HG02759 (cell line): ENCODE results near the gene TMEM218.

ENCODE experiments used
- ATAC-seq: cut with Tn5 transposase; IDR thresholded peaks from one replicate; pipeline ENCODE4 v1.9.1; 2021; ENCODE audit warnings: mild to moderate bottlenecking, moderate library complexity; ENCODE audit not compliant: unreplicated experiment

Gene TMEM218

DNA sequence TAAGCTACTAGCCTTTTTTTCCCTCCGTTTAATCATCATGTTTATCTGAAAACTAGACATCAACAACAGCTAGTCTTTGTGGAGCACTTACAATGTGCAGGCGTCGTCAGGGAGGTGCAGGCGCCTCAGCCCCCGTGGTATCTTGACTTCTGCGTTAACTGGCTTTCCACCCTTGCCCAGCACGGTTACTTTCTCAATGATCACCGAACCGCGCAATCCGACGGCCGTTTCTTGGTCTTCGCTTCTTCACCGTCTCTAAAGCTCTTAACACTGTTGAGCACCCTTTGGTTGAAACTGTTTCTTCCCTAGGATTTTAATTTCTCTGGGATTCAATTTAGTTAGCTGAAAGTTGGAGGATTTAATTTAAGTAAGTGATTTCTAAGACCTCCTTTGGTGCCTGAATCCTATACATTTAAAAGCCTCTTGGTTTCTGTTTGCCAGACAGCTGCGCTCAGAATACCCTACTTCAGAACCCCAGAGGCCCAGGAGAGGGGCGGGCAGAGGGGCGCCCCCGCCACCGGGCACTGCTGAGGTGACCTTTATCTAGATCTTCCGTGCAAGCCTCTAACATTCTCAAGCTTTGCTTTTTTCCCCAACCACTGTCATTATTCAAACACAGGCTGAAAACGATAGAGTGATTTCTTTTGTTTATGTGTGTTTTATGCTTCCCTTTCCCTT, 18.0 kb upstream of the TMEM218 start:
- no peak for ATAC-seq

- ATAC-seq = no peak
These were observed 17.0 kb upstream of the TMEM218 start for GRCh38 chr11:125128450-125128849.

DNA sequence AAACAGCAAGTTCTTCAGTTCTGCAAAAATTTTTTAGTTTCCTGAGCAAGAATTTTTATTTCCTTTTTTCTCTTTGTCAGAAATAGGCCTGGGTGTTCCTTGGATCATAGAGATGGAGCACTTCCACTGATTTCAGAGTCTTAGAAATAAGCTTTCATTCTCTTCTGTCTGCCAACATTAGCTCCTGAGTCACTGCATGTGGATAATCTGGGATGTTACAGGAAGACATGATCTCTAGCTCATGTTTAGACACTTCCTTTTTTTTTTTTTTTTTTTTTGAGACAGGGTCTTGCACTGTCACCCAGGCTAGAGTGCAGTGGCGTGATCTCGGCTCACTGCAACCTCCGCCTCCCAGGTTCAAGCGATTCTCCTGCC, 13.2 kb upstream of the TMEM218 start:
- no peak for ATAC-seq

DNA sequence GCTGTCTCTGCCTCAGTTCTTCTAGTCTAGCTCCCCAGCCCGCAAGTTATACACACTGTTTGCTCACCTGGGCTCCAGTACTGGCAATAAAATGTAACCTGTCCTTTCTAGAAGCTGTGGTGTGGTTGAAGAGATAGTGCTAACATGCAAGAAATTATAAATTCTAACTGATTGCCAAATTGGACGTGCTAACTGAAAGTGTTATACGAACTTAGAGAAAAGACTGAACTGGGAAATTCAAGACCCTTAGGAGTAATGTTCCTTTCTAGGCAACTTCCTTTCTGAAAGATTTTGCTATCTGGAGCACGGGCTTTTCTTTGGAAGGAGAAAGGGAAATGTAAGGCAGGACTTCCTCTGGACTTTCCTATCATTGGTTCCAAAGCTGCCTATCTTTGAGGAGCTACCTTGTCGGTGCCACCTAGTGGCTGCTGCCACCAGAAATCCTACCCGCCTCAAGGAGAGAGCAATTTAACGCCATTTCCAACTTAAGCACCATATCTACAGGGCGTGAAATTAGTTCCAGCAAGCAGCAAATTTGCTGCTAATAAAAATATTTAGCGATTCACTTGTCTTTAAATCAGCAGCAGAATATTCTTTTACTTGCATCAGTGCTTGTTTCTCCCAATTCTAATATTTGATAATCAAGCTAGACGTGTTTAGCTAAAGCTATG, 12.7 kb upstream of the TMEM218 start:
- ATAC-seq = peak; percentile 77

- no peak for ATAC-seq
These were observed 11.9 kb upstream of the TMEM218 start for GRCh38 chr11:125123194-125123946.

- no peak for ATAC-seq
These were observed 6.0 kb upstream of the TMEM218 start for GRCh38 chr11:125117429-125117828.

- no peak for ATAC-seq
These were observed 3.1 kb upstream of the TMEM218 start for GRCh38 chr11:125114518-125114917.

DNA sequence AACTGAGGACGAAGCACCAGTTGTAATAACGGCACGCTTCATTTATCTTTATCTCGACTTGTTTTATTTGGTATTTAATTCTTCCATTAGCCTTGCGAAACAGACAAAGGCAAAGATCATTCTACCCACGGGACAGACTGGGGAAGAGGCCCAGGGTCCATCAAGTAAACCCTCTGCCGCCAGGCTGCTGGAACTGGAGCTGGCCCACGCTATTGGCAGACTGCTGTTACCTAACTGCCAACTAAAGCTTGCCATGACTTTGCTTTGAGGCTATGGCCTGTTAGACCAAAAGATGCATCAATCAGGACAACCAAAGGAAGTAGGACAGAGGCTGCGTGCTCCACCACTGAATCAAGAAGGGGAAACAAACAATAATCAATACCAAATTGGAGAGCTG, 780 bp upstream of the TMEM218 start:
- no peak for ATAC-seq

- ATAC-seq = no peak
These were observed 454 bp downstream of the TMEM218 start for GRCh38 chr11:125111001-125111342.

DNA sequence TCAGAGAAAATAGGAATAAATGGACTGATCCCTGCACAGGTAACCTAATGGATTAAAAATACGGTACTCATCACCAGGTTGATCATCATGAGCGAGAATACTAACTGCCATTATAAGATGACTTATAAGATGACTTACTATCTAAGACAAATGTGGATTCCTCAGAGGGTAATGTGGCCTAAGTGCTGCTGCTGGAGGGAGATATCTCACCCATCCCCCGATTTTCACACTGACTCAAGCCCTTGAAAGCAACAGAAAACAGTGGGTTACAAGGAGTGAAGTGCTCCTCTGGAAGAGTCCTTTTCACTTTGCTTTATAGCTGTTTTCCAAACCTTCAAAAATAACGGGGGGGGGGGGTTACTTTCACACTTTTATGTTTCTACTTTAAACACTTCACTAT, 920 bp downstream of the TMEM218 start:
- no peak for ATAC-seq

- ATAC-seq = no peak
These were observed 3.0 kb downstream of the TMEM218 start for GRCh38 chr11:125108469-125108868.

- no peak for ATAC-seq
These were observed 5.5 kb downstream of the TMEM218 start for GRCh38 chr11:125105926-125106325.

DNA sequence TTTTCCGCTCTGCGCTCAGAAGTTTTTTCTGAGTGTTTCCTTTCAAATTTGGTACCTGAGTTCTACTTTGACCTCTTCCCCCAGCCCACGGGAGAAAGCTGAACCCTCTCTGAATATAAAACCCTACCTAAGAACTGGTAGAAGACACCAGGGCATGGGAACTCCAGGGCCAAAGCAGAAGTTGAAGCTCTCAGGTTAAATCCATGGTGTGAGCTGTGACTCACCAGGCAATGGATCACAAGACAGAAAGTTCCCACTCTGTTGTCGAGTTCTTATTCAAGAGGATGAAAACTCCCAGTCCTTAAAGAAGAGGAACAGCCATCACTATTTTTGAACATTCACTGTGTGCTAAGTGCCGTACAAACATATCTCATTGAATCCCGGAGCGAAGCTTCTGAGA, 8.9 kb downstream of the TMEM218 start:
- ATAC-seq = no peak

DNA sequence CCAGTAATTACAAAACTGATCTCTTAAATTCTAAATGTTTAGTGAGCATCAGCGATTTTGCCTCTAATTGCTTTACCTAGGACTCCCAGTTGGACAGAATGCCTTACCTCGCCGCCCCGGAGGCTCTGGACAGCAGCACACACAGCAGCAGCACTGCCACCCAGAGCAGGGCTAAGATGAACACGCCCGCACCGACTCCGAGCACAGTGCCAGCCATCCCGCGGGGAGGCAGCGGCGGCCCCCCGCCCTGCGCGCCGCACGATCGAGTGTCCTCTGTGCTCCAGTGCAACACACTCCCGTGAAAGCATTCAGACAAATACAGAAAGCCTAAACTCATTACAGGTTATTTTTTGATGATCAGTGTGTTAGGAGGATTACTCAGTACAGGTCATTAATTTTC, 9.4 kb downstream of the TMEM218 start:
- ATAC-seq = no peak

DNA sequence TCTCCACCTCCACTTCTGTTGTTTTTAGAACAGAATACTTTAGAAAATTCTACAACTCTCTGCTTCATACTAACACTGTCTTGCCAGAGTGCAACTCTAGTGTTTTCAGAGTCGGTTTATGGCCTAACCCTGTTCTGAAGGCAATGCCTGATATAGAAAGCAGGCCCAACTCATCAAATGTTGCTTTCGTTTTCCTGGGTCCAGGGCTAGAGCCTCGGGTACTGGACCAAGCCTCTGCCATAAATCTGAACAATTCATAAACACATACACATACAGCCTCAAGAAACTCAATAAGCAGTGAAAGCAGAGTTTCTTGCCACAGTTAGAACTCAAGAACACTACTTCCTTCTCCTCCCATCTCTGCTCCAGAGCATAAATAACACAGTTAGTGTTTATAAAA, 9.8 kb downstream of the TMEM218 start:
- no peak for ATAC-seq

GRCh38 chr11:125100136-125100535, 11.3 kb downstream of the TMEM218 start:
- ATAC-seq = no peak

DNA sequence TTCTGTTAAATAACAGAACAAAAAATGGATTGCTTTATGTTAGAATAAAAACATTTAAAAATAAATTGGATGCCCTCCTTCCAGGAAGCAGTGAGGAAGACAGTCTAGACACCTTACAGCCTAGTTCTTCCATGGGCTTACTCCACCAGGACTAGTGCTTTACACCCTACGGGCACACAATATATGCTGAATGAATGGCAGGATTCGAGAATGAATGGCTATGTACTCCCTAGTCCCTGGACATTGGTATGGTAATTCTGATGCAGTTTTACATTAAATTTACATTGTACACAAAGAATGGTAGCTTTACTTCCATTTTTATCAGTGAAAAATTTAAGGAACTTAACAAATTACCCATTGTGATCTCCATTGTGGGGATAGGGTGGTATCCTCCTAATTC, 16.7 kb downstream of the TMEM218 start:
- ATAC-seq = no peak

- ATAC-seq = no peak
These were observed 17.9 kb downstream of the TMEM218 start for GRCh38 chr11:125093502-125093901.

GRCh38 chr11:125092669-125093068, 18.8 kb downstream of the TMEM218 start:
- ATAC-seq = no peak

DNA sequence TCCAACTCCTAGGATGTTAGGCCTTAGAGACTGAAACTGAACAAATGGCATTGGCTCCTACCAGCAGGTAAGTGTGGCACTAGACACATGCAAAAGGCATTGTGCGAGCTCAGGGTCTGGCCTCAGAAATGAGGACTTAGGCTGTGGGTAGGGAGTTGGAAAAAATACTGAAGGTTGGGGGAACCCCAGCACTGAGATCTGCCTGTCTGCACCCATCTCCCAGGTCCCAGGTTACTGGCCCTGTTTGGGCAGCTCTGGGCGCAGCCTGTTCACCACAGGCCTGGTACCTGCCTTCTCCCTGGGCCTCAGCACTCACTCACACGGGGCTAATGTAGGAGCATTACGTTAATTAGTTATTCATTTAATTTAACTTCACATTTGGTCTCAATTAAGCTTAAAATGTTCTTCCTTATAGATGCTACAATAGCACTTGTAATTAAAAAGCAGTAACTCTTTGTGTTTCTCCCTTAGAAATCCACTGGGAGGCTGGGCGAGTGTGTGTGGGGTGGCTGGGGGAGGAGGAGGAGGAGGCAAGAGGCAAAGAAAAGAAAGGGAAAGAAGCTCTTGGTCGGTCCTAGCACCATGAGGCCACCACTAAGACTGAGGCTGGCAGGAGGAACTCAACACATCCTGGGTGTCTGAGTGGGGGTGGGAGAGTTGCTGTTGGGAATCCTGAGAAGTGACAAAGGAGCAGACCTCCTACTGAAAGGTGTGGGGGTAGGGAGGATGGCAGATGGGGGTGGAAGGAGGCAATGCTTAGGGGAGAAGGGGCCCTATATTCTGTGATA, 19.4 kb downstream of the TMEM218 start:
- ATAC-seq = no peak

- no peak for ATAC-seq
These were observed 20.1 kb downstream of the TMEM218 start for GRCh38 chr11:125091247-125091876.
